ENCODE data around the gene FILIP1.
A peak's percentile ranks its signal among the peaks of the same experiment; 100 is the strongest.

Gene FILIP1

GRCh38 chr6:75495011-75495410 lies 1.4 kb upstream of the FILIP1 start:
- H3K27ac ChIP-seq: no peak overlapping the region
- TF ChIP-seq CTCF (conservative IDR thresholded peaks at IDR 0.05): no peak

GRCh38 chr6:75494290-75494689 lies 690 bp upstream of the FILIP1 start:
- no peak overlapping the region for H3K27ac ChIP-seq
- TF ChIP-seq CTCF (conservative IDR thresholded peaks at IDR 0.05): no peak

- H3K27ac ChIP-seq: no peak overlapping the region
Observed at GRCh38 chr6:75492386-75493153, 1.0 kb downstream of the FILIP1 start.

GRCh38 chr6:75491291-75491690 lies 2.3 kb downstream of the FILIP1 start:
- no peak for TF ChIP-seq CTCF (conservative IDR thresholded peaks at IDR 0.05)
- H3K27ac ChIP-seq: no peak overlapping the region

More at GRCh38 chr6:75492386-75493153, 1.0 kb downstream of the FILIP1 start:
- no peak for TF ChIP-seq CTCF (conservative IDR thresholded peaks at IDR 0.05)

GRCh38 chr6:75490706-75491105 lies 2.9 kb downstream of the FILIP1 start:
- H3K27ac ChIP-seq: no peak overlapping the region
- TF ChIP-seq CTCF (conservative IDR thresholded peaks at IDR 0.05): no peak

GRCh38 chr6:75489025-75489424 lies 4.6 kb downstream of the FILIP1 start:
- H3K27ac ChIP-seq: peak overlapping the region; percentile 88; the same call in 1 of the 2 replicates
- no peak for TF ChIP-seq CTCF (conservative IDR thresholded peaks at IDR 0.05)

GRCh38 chr6:75488033-75488432 lies 5.6 kb downstream of the FILIP1 start:
- TF ChIP-seq CTCF (conservative IDR thresholded peaks at IDR 0.05): no peak
- peak overlapping the region; percentile 88 for H3K27ac ChIP-seq

Measured in VCaP (cell line).